IMR-90 (cell line): ENCODE data around the gene RPS6KA2. TPM values are rescaled to one million over a fixed set of nuclear protein-coding genes. Genes with fewer than 3 reads are reported as not detected.

Source experiments
- ATAC-seq: fragments of 200-7000 bp; cut with Tn5 transposase; 2 replicates; pipeline ENCODE4 v1.9.1; 2020; ENCODE audit warnings: low read depth, mild to moderate bottlenecking, moderate library complexity
- BruUV-seq: library from RNA; stranded (reverse); fragments of 400-500 nt; replicated peaks from 2 replicates; lab custom pipeline; 2021; lab: Mats Ljungman, UMichigan
- CTCF ChIA-PET: fragments of 300-600 bp; formaldehyde crosslinking; extraction: SDS; loops from one replicate; lab custom pipeline; 2021; ENCODE audit warnings: antibody characterized with exemption; lab: Yijun Ruan, JAX
- POLR2A ChIA-PET: fragments of 300-600 bp; sonication (Branson Sonifier 250); formaldehyde crosslinking; loops from one replicate; lab custom pipeline; 2022; ENCODE audit warnings: antibody characterized with exemption; ENCODE audit not compliant: unreplicated experiment; lab: Charles Lee
- DNase-seq: peaks from one replicate; pipeline ENCODE4 v3.0.0; 2013
- H2AFZ ChIP-seq: replicated peaks from 2 replicates; pipeline ENCODE3; 2013; ENCODE audit warnings: low read length, mild to moderate bottlenecking; ENCODE audit not compliant: poor library complexity
- H2AK5ac ChIP-seq: 2 replicates; pipeline ENCODE4 v1.6.1; 2013; ENCODE audit warnings: low read depth, low read length, inconsistent platforms
- H2AK9ac ChIP-seq: replicated peaks from 2 replicates; pipeline ENCODE3; 2013; ENCODE audit warnings: mild to moderate bottlenecking, low read depth, low read length, moderate library complexity; ENCODE audit not compliant: poor library complexity
- H2BK120ac ChIP-seq: 2 replicates; pipeline ENCODE4 v1.6.1; 2013; ENCODE audit warnings: low read depth, low read length, inconsistent platforms
- H2BK15ac ChIP-seq: 3 replicates; pipeline ENCODE4 v1.6.1; 2013; ENCODE audit warnings: low read depth, low read length, inconsistent platforms
- H2BK20ac ChIP-seq: 2 replicates; pipeline ENCODE4 v1.6.1; 2013; ENCODE audit warnings: low read depth, mild to moderate bottlenecking, inconsistent platforms, low read length, moderate library complexity
- H2BK5ac ChIP-seq: 2 replicates; pipeline ENCODE4 v1.6.1; 2013; ENCODE audit warnings: mild to moderate bottlenecking, low read depth, low read length, inconsistent platforms; ENCODE audit not compliant: poor library complexity, severe bottlenecking
- H3K14ac ChIP-seq: replicated peaks from 2 replicates; pipeline ENCODE4 v1.6.1; 2013; ENCODE audit warnings: low read depth, low read length, inconsistent platforms
- H3K18ac ChIP-seq: 2 replicates; pipeline ENCODE4 v1.6.1; 2013; ENCODE audit warnings: low read depth, low read length, control low read depth
- H3K23ac ChIP-seq: 2 replicates; pipeline ENCODE4 v1.6.1; 2013; ENCODE audit warnings: low read depth, low read length, inconsistent platforms
- H3K27ac ChIP-seq: 2 replicates; pipeline ENCODE4 v1.5.1; 2013; ENCODE audit warnings: mild to moderate bottlenecking, control low read depth, low read length; ENCODE audit not compliant: insufficient read depth
- H3K27me3 ChIP-seq: 2 replicates; pipeline ENCODE4 v1.6.1; 2013; ENCODE audit warnings: low read length; ENCODE audit not compliant: control insufficient read depth, insufficient read depth
- H3K36me3 ChIP-seq: 2 replicates; pipeline ENCODE4 v1.6.1; 2013; ENCODE audit warnings: low read length, mixed read lengths; ENCODE audit not compliant: control insufficient read depth, insufficient read depth
- H3K4ac ChIP-seq: 2 replicates; pipeline ENCODE4 v1.6.1; 2013; ENCODE audit warnings: low read depth, low read length, inconsistent platforms
- H3K4me1 ChIP-seq: 2 replicates; pipeline ENCODE4 v1.6.1; 2013; ENCODE audit warnings: low read length, mixed read lengths; ENCODE audit not compliant: control insufficient read depth, insufficient read depth
- H3K4me2 ChIP-seq: 2 replicates; pipeline ENCODE4 v1.6.1; 2013; ENCODE audit warnings: low read depth, mild to moderate bottlenecking, control low read depth, low read length, moderate library complexity
- H3K4me3 ChIP-seq: 2 replicates; pipeline ENCODE4 v1.5.1; 2013; ENCODE audit warnings: low read depth, mild to moderate bottlenecking, control low read depth, low read length, moderate library complexity; ENCODE audit not compliant: insufficient read depth
- H3K56ac ChIP-seq: 2 replicates; pipeline ENCODE4 v1.6.1; 2013; ENCODE audit warnings: low read length, inconsistent platforms; ENCODE audit not compliant: insufficient read depth; ENCODE audit errors: extremely low read depth
- H3K79me1 ChIP-seq, 2 experiments: 2 replicates each; pipeline ENCODE4 v1.6.1; 2013; ENCODE audit warnings: low read length in 2 of 2, inconsistent platforms in 1 of 2, low read depth in 1 of 2
- H3K9ac ChIP-seq: 2 replicates; pipeline ENCODE4 v1.6.1; 2013; ENCODE audit warnings: low read depth, low read length, control low read depth
- H3K9me1 ChIP-seq: 2 replicates; pipeline ENCODE4 v1.6.1; 2013; ENCODE audit warnings: low read length, inconsistent platforms; ENCODE audit not compliant: insufficient read depth
- H3K9me3 ChIP-seq: 2 replicates; pipeline ENCODE4 v1.6.1; 2013; ENCODE audit warnings: low read length; ENCODE audit not compliant: control insufficient read depth, insufficient read depth
- H4K20me1 ChIP-seq: 2 replicates; pipeline ENCODE4 v1.6.1; 2013; ENCODE audit warnings: low read length, inconsistent platforms; ENCODE audit not compliant: insufficient read depth
- H4K5ac ChIP-seq: 2 replicates; pipeline ENCODE4 v1.6.1; 2013; ENCODE audit warnings: mild to moderate bottlenecking, low read depth, low read length, control low read depth
- H4K8ac ChIP-seq, 2 experiments: 2 replicates each; pipeline ENCODE4 v1.6.1; 2013; ENCODE audit warnings: low read depth in 2 of 2, low read length in 2 of 2, control low read depth in 1 of 2, inconsistent platforms in 1 of 2
- H4K91ac ChIP-seq: 2 replicates; pipeline ENCODE4 v1.6.1; 2013; ENCODE audit warnings: low read depth, low read length, inconsistent platforms; ENCODE audit not compliant: insufficient read depth
- MAZ ChIP-seq: IDR thresholded peaks from 2 replicates; pipeline ENCODE4 v1.6.1; 2012; ENCODE audit warnings: low read depth, mild to moderate bottlenecking, low read length, improper control_type of control experiment, moderate library complexity, borderline replicate concordance
- NFE2L2 ChIP-seq: fragments of 150-350 bp; IDR thresholded peaks from 2 replicates; pipeline ENCODE4 v1.6.1; 2016; ENCODE audit warnings: low read depth, mild to moderate bottlenecking, low read length
- POLR2A ChIP-seq: IDR thresholded peaks from 2 replicates; pipeline ENCODE4 v1.6.1; 2012; ENCODE audit warnings: mild to moderate bottlenecking, low read depth, low read length
- RAD21 ChIP-seq: IDR thresholded peaks from 2 replicates; pipeline ENCODE4 v1.6.1; 2012; ENCODE audit warnings: low read length, improper control_type of control experiment
- SMC3 ChIP-seq: fragments of 150-350 bp; IDR thresholded peaks from 2 replicates; pipeline ENCODE4 v1.6.1; 2016; ENCODE audit warnings: low read depth, mild to moderate bottlenecking, antibody characterized with exemption, low read length, moderate library complexity
- WGBS, 2 experiments: methylation state at CpG; one replicate each; pipeline versions ENCODE4 v1.1.5 to v1.1.7; 2013; ENCODE audit warnings: missing lambda C conversion rate in 2 of 2; ENCODE audit not compliant: insufficient read length in 1 of 2; ENCODE audit errors: extremely low coverage in 2 of 2; 5-methylcytosine and 5-hydroxymethylcytosine counted together
- dilution Hi-C: fragments of 300-500 bp; cut with HindIII; formaldehyde crosslinking; loops from one replicate; pipeline ENCODE4 v1.14.3; 2018; ENCODE audit warnings: low sequenced_read_pairs; ENCODE audit not compliant: unreplicated experiment
- in situ Hi-C: fragments of 300-500 bp; cut with MboI; formaldehyde crosslinking; loops from 3 replicates; pipeline ENCODE4 v1.14.3; 2019; ENCODE audit warnings: low sequenced_read_pairs, inconsistent platforms, mixed read lengths
- intact Hi-C: fragments of 100-400 bp; cut with micrococcal nuclease; formaldehyde crosslinking; loops from 2 replicates; pipeline ENCODE4 v1.10.0; 2022
- polyA plus RNA-seq, 3 experiments: library from polyadenylated mRNA; depleted of rRNA; stranded (reverse); fragments of >200 nt; gene quantifications; 2 replicates each; pipeline ENCODE4 v1.2.3, GENCODE V29; 2012; ENCODE audit warnings: low replicate concordance in 1 of 3
- total RNA-seq: library from RNA; depleted of rRNA; stranded (reverse); fragments of >200 nt; gene quantifications from 2 replicates; pipeline ENCODE4 v1.2.3, GENCODE V29; 2012
- TF ChIP-seq, protein P1 (sequence below): fragments of 150-350 bp; IDR thresholded peaks from 2 replicates; pipeline ENCODE4 v1.6.1; 2016; ENCODE audit warnings: low read depth, mild to moderate bottlenecking, low read length, moderate library complexity, borderline replicate concordance
- TF ChIP-seq, protein P2 (sequence below): conservative IDR thresholded peaks from 2 replicates; pipeline ENCODE4 v1.5.1; 2012; ENCODE audit warnings: mild to moderate bottlenecking, low read depth, low read length, improper control_type of control experiment

RPS6KA2 gene
- total and polyA plus RNA-seq, 2 of the 4 experiments (the other 2 are of a cell fraction): 26.9 to 31.3 TPM

- Histone ChIP-seq H3K9ac (no peak overlapping the region), H3K9me3 (peaks cover 3% of the 10 kb centered on the region; the same call in 1 of the 2 replicates), H3K9me1 (no peaks in the 10 kb centered on the region), H3K27me3 (peaks cover 26% of the 10 kb centered on the region), H2BK20ac (no peak overlapping the region), H3K4me1 (no peaks in the 10 kb centered on the region), H3K23ac (no peak overlapping the region; the same call in 1 of the 2 replicates), H4K20me1 (no peaks in the 10 kb centered on the region), H4K5ac (no peak overlapping the region), H2BK15ac (no peak overlapping the region), H4K8ac (no peak overlapping the region), H3K18ac (no peak overlapping the region), H3K4ac (no peak overlapping the region), H3K4me2 (no peak overlapping the region), H2BK120ac (no peak overlapping the region), H3K4me3 (no peak overlapping the region), H2AK5ac (no peak overlapping the region), H3K27ac (no peak overlapping the region), H3K79me1 (no peaks in the 10 kb centered on the region), H3K36me3 (no peaks in the 10 kb centered on the region), H2AK9ac (peak overlapping the region; percentile 50), H2BK5ac (no peak overlapping the region), H3K56ac (no peak overlapping the region), H4K91ac (no peak overlapping the region), H2AFZ (no peak overlapping the region), H3K14ac (no peak overlapping the region)
- WGBS, 2 experiments: 15% methylated on average over 4 of the region's 10 CpGs; no CpG with 5 or more reads in 1 of the 2 experiments
- intact Hi-C loops (no loop called here), dilution Hi-C loops (no loop called here), in situ Hi-C loops (no loop called here)
- TF ChIP-seq SMC3 (no peak), NFE2L2 (no peak), RAD21 (no peak), MAZ (no peak), POLR2A (no peak)
- TF ChIP-seq, protein P1, sequence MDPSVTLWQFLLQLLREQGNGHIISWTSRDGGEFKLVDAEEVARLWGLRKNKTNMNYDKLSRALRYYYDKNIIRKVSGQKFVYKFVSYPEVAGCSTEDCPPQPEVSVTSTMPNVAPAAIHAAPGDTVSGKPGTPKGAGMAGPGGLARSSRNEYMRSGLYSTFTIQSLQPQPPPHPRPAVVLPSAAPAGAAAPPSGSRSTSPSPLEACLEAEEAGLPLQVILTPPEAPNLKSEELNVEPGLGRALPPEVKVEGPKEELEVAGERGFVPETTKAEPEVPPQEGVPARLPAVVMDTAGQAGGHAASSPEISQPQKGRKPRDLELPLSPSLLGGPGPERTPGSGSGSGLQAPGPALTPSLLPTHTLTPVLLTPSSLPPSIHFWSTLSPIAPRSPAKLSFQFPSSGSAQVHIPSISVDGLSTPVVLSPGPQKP: no peak
- TF ChIP-seq, protein P2, sequence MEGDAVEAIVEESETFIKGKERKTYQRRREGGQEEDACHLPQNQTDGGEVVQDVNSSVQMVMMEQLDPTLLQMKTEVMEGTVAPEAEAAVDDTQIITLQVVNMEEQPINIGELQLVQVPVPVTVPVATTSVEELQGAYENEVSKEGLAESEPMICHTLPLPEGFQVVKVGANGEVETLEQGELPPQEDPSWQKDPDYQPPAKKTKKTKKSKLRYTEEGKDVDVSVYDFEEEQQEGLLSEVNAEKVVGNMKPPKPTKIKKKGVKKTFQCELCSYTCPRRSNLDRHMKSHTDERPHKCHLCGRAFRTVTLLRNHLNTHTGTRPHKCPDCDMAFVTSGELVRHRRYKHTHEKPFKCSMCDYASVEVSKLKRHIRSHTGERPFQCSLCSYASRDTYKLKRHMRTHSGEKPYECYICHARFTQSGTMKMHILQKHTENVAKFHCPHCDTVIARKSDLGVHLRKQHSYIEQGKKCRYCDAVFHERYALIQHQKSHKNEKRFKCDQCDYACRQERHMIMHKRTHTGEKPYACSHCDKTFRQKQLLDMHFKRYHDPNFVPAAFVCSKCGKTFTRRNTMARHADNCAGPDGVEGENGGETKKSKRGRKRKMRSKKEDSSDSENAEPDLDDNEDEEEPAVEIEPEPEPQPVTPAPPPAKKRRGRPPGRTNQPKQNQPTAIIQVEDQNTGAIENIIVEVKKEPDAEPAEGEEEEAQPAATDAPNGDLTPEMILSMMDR: no peak
- no TSS peak for BruUV-seq
- CTCF ChIA-PET: no interaction called here
- POLR2A ChIA-PET: interaction anchor here (0.5 kb wide), 1 partner anchor 742 kb away, joined by 4 read pairs; no protein-coding TSS in a partner anchor
- DNase-seq (no peak), ATAC-seq (no peak)
Measured at GRCh38 chr6:166394036-166394892, 232.8 kb downstream of the RPS6KA2 start.
